Retinal pigment epithelial cell (primary cell): ENCODE results near the gene HORMAD2.

Experiments
- DNase-seq: peaks from one replicate; pipeline ENCODE4 v3.0.0-alpha.2; 2010; ENCODE audit warnings: low read depth
- H3K4me3 ChIP-seq: 2 replicates; pipeline ENCODE4 v1.5.1; 2011; ENCODE audit warnings: mild to moderate bottlenecking, low read length, control low read depth, moderate library complexity
- CTCF ChIP-seq: conservative IDR thresholded peaks from 2 replicates; pipeline ENCODE4 v1.5.1; 2011; ENCODE audit warnings: low read depth, low read length, control low read depth, inconsistent platforms

HORMAD2 gene

GRCh38 chr22:30187529-30188407 lies 107.5 kb downstream of the HORMAD2 start:
- DNase-seq = no peak
- no peak for TF ChIP-seq CTCF
- no peak overlapping the region for H3K4me3 ChIP-seq

GRCh38 chr22:30188911-30189310 lies 108.6 kb downstream of the HORMAD2 start:
- no peak for DNase-seq
- no peak for TF ChIP-seq CTCF
- H3K4me3 ChIP-seq = no peak overlapping the region

GRCh38 chr22:30190574-30190973 lies 110.3 kb downstream of the HORMAD2 start:
- H3K4me3 ChIP-seq = no peak overlapping the region
- no peak for TF ChIP-seq CTCF

GRCh38 chr22:30191040-30191701 lies 110.9 kb downstream of the HORMAD2 start:
- no peak overlapping the region for H3K4me3 ChIP-seq
- DNase-seq = peak; percentile 91
- TF ChIP-seq CTCF = no peak

More at GRCh38 chr22:30190574-30190973, 110.3 kb downstream of the HORMAD2 start:
- no peak for DNase-seq

GRCh38 chr22:30192427-30192826 lies 112.2 kb downstream of the HORMAD2 start:
- no peak overlapping the region for H3K4me3 ChIP-seq
- no peak for DNase-seq
- no peak for TF ChIP-seq CTCF

- TF ChIP-seq CTCF = no peak
- no peak for DNase-seq
- no peak overlapping the region for H3K4me3 ChIP-seq
These were observed 112.9 kb downstream of the HORMAD2 start for GRCh38 chr22:30193031-30193775.
